Measurements from ENCODE around the gene GNB1L.

Gene GNB1L

DNA sequence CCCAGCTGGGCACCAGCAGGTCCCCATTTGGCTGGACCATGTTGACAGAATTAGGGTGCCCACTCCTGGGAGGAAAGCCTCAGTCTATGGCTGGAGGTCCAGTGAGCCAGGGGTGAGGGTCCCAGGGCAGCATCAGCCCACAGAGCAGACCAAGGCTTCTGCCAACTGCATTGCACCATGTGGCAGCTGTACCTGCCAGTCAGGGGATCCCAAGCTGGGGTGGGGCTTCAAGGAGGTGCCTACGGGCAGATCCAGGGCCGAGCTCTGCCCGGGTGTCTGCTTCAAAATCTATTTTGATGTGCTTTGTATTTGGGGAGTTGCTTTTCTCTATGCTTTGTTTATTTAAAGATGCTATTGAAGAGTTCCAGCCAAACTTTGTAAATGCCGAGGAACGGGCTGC lies 120.9 kb downstream of the GNB1L start:
- no peak for DNase-seq (ENCODE audit: low spot score)
